ENCODE measurements around the gene COMMD1.

The COMMD1 gene

DNA sequence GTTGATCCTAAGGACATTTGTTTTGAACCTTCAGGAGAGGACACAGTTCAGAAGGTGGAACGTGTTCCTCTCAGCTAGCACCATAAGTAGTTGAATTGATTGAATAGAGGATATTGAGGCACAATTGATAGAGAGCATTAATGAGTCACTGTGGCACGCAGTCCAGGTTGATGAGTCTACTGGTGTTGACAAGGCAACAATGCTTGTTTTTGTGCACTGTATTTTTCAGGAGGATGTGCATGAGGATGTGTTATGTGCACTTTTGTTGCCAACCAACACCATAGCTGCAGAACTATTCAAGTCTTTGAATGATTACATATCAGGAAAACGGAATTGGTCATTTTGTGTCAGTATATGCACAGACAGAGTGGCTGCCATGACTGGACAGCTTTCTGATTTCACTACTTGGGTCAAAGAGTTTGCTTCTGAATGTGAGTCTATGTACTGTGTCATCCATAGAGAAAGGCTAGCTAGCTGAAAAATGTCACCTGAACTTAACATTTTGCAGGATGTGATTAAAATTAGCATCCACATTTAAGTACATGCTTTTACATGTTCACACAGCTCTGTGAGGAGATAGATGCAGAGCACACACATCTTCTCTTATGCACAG is 150.4 kb downstream of the COMMD1 start:
- TF ChIP-seq ZNF140 (tag by site-specific recombination; IDR thresholded peaks at IDR 0.05) (no peak), ZNF16 (tag by site-specific recombination; IDR thresholded peaks at IDR 0.05; ENCODE audit: low read depth) (no peak), ZNF138 (tag by site-specific recombination; IDR thresholded peaks at IDR 0.05; ENCODE audit: borderline replicate concordance) (no peak), MZF1 (tag by site-specific recombination; IDR thresholded peaks at IDR 0.05; ENCODE audit: borderline replicate concordance) (no peak), ZNF623 (tag by site-specific recombination; IDR thresholded peaks at IDR 0.05) (no peak), HOXD13 (CRISPR knock-in tag; IDR thresholded peaks at IDR 0.05; ENCODE audit: borderline replicate concordance) (no peak), ZNF596 (tag by site-specific recombination; IDR thresholded peaks at IDR 0.05) (no peak), ZNF558 (tag by site-specific recombination; IDR thresholded peaks at IDR 0.05) (no peak), ZNF169 (tag by site-specific recombination; IDR thresholded peaks at IDR 0.05) (no peak), ZSCAN16 (tag by site-specific recombination; IDR thresholded peaks at IDR 0.05) (no peak), ZNF155 (tag by site-specific recombination; IDR thresholded peaks at IDR 0.05) (no peak), ZNF555 (tag by site-specific recombination; conservative IDR thresholded peaks at IDR 0.05) (no peak), ZFP69B (tag by site-specific recombination; IDR thresholded peaks at IDR 0.05) (no peak)
- no peaks in the 10 kb centered on the region for H3K4me1 ChIP-seq (ENCODE audit: control insufficient read depth, insufficient read depth, low read length)
- POLR2A ChIA-PET = no interaction called here
- no peaks in the 10 kb centered on the region for H3K9me3 ChIP-seq (ENCODE audit: control insufficient read depth, insufficient read depth, low read depth, low read length)
- CTCF ChIA-PET = interaction anchor here (0.9 to 1.0 kb wide), 2 partner anchors 11 to 244 kb away, joined by 3 read pairs; no protein-coding TSS in a partner anchor
- no peak overlapping the region for H3K4me3 ChIP-seq (ENCODE audit: low read depth, low read length)
- no peak overlapping the region for H3K27ac ChIP-seq (ENCODE audit: extremely low read depth, low read depth, low read length)
- H3K36me3 ChIP-seq (ENCODE audit: control insufficient read depth in 2 of 2, insufficient read depth in 1 of 2, low read length in 2 of 2) = no peaks in the 10 kb centered on the region; a peak in 1 of 3 replicates

DNA sequence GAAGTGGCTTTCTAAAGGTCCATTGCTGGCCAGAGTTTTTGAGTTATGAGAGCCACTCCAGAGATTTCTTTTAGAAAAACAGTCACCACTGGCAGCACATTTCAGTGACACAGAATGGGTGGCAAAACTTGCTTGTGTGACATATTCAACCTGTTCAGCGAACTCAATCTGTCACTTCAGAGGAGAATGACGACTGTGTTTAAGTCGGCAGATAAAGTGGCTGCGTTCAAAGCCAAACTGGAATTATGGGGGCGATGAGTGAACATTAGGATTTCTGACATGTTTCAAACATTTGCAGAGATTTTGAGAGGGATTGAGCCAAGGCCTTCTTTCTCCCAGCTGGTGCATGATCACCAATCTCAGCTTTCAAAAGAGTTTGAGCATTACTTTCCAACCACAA is 150.9 kb downstream of the COMMD1 start:
- no peaks in the 10 kb centered on the region for H3K4me1 ChIP-seq (ENCODE audit: control insufficient read depth, insufficient read depth, low read length)
- POLR2A ChIA-PET = no interaction called here

More for the DNA sequence above, 150.9 kb downstream of the COMMD1 start:
- TF ChIP-seq ZNF169 (tag by site-specific recombination; IDR thresholded peaks at IDR 0.05) (no peak), GFI1B (tag by site-specific recombination; IDR thresholded peaks at IDR 0.05) (no peak), ZNF677 (tag by site-specific recombination; IDR thresholded peaks at IDR 0.05) (no peak), ZNF184 (tag by site-specific recombination; IDR thresholded peaks at IDR 0.05) (no peak), ZNF561 (tag by site-specific recombination; IDR thresholded peaks at IDR 0.05; ENCODE audit: borderline replicate concordance) (no peak), ZNF549 (tag by site-specific recombination; IDR thresholded peaks at IDR 0.05) (no peak), SP3 (tag by site-specific recombination; IDR thresholded peaks at IDR 0.05) (no peak)
- TF ChIP-seq, protein P1, sequence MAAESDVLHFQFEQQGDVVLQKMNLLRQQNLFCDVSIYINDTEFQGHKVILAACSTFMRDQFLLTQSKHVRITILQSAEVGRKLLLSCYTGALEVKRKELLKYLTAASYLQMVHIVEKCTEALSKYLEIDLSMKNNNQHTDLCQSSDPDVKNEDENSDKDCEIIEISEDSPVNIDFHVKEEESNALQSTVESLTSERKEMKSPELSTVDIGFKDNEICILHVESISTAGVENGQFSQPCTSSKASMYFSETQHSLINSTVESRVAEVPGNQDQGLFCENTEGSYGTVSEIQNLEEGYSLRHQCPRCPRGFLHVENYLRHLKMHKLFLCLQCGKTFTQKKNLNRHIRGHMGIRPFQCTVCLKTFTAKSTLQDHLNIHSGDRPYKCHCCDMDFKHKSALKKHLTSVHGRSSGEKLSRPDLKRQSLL (tag by site-specific recombination; IDR thresholded peaks at IDR 0.05) = no peak
- TF ChIP-seq, protein P2, sequence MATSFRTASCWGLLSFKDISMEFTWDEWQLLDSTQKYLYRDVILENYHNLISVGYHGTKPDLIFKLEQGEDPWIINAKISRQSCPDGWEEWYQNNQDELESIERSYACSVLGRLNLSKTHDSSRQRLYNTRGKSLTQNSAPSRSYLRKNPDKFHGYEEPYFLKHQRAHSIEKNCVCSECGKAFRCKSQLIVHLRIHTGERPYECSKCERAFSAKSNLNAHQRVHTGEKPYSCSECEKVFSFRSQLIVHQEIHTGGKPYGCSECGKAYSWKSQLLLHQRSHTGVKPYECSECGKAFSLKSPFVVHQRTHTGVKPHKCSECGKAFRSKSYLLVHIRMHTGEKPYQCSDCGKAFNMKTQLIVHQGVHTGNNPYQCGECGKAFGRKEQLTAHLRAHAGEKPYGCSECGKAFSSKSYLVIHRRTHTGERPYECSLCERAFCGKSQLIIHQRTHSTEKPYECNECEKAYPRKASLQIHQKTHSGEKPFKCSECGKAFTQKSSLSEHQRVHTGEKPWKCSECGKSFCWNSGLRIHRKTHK (tag by site-specific recombination; IDR thresholded peaks at IDR 0.05) = no peak
- TF ChIP-seq, protein P3, sequence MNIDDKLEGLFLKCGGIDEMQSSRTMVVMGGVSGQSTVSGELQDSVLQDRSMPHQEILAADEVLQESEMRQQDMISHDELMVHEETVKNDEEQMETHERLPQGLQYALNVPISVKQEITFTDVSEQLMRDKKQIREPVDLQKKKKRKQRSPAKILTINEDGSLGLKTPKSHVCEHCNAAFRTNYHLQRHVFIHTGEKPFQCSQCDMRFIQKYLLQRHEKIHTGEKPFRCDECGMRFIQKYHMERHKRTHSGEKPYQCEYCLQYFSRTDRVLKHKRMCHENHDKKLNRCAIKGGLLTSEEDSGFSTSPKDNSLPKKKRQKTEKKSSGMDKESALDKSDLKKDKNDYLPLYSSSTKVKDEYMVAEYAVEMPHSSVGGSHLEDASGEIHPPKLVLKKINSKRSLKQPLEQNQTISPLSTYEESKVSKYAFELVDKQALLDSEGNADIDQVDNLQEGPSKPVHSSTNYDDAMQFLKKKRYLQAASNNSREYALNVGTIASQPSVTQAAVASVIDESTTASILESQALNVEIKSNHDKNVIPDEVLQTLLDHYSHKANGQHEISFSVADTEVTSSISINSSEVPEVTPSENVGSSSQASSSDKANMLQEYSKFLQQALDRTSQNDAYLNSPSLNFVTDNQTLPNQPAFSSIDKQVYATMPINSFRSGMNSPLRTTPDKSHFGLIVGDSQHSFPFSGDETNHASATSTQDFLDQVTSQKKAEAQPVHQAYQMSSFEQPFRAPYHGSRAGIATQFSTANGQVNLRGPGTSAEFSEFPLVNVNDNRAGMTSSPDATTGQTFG (tag by site-specific recombination; IDR thresholded peaks at IDR 0.05; ENCODE audit: borderline replicate concordance) = no peak
- TF ChIP-seq, protein P4, sequence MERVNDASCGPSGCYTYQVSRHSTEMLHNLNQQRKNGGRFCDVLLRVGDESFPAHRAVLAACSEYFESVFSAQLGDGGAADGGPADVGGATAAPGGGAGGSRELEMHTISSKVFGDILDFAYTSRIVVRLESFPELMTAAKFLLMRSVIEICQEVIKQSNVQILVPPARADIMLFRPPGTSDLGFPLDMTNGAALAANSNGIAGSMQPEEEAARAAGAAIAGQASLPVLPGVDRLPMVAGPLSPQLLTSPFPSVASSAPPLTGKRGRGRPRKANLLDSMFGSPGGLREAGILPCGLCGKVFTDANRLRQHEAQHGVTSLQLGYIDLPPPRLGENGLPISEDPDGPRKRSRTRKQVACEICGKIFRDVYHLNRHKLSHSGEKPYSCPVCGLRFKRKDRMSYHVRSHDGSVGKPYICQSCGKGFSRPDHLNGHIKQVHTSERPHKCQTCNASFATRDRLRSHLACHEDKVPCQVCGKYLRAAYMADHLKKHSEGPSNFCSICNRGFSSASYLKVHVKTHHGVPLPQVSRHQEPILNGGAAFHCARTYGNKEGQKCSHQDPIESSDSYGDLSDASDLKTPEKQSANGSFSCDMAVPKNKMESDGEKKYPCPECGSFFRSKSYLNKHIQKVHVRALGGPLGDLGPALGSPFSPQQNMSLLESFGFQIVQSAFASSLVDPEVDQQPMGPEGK (tag by site-specific recombination; IDR thresholded peaks at IDR 0.05) = no peak
- Histone ChIP-seq H3K27ac (ENCODE audit: extremely low read depth, low read depth, low read length) (no peak overlapping the region), H3K36me3 (ENCODE audit: control insufficient read depth in 2 of 2, insufficient read depth in 1 of 2, low read length in 2 of 2) (no peaks in the 10 kb centered on the region; a peak in 1 of 3 replicates), H3K9me3 (ENCODE audit: control insufficient read depth, insufficient read depth, low read depth, low read length) (no peaks in the 10 kb centered on the region), H3K4me3 (ENCODE audit: low read depth, low read length) (no peak overlapping the region)
- CTCF ChIA-PET = interaction anchor here (0.9 to 1.0 kb wide), 2 partner anchors 12 to 244 kb away, joined by 3 read pairs; no protein-coding TSS in a partner anchor
